NCI-H2196 (cell line): ENCODE results near the gene ZNF550.
"Not testable (repeated sequence)": the region's sequence is repeated elsewhere in the genome, so short reads cannot be mapped to it uniquely, and the experiment has no call there.

Source experiments
- DNase-seq: peaks from one replicate; lab custom pipeline; 2025; ENCODE audit not compliant: unreplicated experiment; lab: John Stamatoyannopoulos, UW

The ZNF550 gene

GRCh38 chr19:57537953-57538547, 21.6 kb downstream of the ZNF550 start:
- no peak for DNase-seq

GRCh38 chr19:57527136-57527881, 32.4 kb downstream of the ZNF550 start, which contains the start of gene ZNF549:
ZNF549 (plus strand) TSS chr19:57527356; CDS start chr19:57527574, 218 bp downstream.
- peak; percentile 94 for DNase-seq

- not testable (repeated sequence) for DNase-seq
These were observed 41.6 kb downstream of the ZNF550 start for GRCh38 chr19:57518021-57518420.

GRCh38 chr19:57515255-57515654, 44.4 kb downstream of the ZNF550 start:
- no peak for DNase-seq

DNA sequence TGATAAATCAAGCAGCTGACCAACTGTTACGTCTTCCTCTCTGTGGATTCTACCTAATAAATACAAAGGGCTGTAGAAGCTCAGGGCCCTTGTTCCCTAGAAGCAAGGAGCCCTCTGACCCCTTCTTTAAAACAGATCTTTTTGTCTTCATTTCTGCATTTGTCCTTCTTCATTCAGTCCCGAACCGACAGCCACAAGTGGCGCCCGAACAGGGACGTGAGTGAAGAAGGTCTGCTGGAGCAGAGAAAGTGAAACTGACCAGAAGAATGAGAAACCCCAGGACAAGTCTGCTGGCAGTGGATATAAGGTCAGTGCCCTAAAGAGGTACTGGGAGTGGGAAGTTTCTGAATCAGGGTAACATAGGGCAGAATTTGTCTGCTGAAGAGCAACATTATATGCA, 46.8 kb downstream of the ZNF550 start:
- no peak for DNase-seq

DNA sequence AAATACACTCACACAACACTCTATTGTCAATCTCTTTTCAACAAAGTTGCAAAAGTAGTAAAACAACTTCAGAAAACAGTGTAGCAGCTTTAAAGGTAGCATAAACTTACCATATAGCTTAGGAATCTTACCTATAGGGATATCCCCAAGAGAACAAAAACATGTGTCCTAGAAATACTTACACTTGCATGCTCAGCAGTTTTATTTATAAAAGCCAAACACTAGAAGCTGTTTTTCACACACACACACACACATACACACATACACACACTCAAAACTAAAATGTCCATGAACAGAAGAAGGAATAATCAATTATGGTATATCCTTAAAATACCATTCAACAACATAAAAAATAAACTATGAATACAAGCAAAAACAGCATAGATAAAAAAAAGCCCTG, 48.2 kb downstream of the ZNF550 start:
- no peak for DNase-seq

DNA sequence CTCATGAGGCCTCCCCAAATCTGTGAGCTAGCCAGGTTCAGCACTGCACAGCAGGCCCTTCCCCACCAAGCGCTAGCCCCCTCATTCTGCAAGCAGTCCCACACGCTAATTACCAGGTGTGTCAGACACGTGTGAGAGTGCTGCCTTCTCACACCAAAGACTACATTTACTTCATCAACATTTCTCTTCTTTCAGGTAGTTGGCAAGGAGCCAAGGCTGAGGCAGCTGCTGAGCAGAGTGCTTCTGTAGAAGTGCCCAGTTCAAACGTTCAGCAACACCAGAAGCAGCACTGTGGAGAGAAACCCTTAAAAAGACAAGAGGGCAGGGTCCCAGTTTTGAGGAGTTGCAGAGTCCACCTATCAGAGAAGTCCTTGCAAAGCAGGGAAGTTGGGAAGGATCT, 53.5 kb downstream of the ZNF550 start:
- DNase-seq = no peak

DNA sequence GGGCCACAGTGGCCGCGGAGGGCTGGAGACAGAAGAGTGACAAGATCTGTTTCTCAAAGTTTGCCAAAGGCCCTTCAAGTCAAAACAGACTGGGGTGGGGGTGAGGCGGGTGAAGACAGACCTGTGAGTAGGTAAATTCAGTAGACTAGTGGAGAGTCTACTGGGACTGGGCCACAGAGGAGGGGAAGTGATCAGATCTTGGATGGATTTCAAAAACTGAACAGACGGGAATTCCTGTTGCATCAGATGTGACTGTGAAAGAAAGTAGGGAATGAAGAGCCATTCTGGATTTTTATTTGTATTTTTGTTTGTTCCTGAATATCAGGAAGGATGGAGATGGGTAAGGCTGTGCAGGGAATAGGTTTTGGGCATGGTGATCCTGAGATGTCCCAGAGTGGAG, 59.3 kb downstream of the ZNF550 start:
- DNase-seq = not testable (repeated sequence)

GRCh38 chr19:57499680-57500395, 59.8 kb downstream of the ZNF550 start, which contains the start of gene ZNF773:
ZNF773 (plus strand) TSS chr19:57499938; CDS start chr19:57500081, 143 bp downstream.
- peak; percentile 95 for DNase-seq

- DNase-seq = not testable (repeated sequence)
These were observed 60.4 kb downstream of the ZNF550 start for GRCh38 chr19:57499332-57499679.

- not testable (repeated sequence) for DNase-seq
These were observed 71.4 kb downstream of the ZNF550 start for GRCh38 chr19:57488299-57488644.

GRCh38 chr19:57487477-57488298, 72.0 kb downstream of the ZNF550 start, which contains the start of gene ZNF419:
ZNF419 (plus strand) TSS chr19:57487750; CDS start chr19:57487951, 201 bp downstream.
- peak; percentile 93 for DNase-seq
